ENCODE results near the gene SIDT1.

SIDT1 gene

GRCh38 chr3:113638910-113639309 lies 106.6 kb downstream of the SIDT1 start:
- DNase-seq: no peak

GRCh38 chr3:113643583-113643982 lies 111.2 kb downstream of the SIDT1 start:
- no peak for DNase-seq

- no peak for DNase-seq
Measured at GRCh38 chr3:113648524-113648923, 116.2 kb downstream of the SIDT1 start.

- DNase-seq: no peak
Measured at GRCh38 chr3:113649174-113649845, 117.0 kb downstream of the SIDT1 start.

- DNase-seq: no peak
Measured at GRCh38 chr3:113654310-113654709, 122.0 kb downstream of the SIDT1 start.

- DNase-seq: no peak
Measured at GRCh38 chr3:113654851-113655250, 122.5 kb downstream of the SIDT1 start.

- no peak for DNase-seq
Measured at GRCh38 chr3:113658107-113658506, 125.8 kb downstream of the SIDT1 start.

GRCh38 chr3:113659101-113659541 lies 126.8 kb downstream of the SIDT1 start:
- no peak for DNase-seq

GRCh38 chr3:113659996-113660395 lies 127.6 kb downstream of the SIDT1 start:
- DNase-seq: no peak

GRCh38 chr3:113660458-113660857 lies 128.1 kb downstream of the SIDT1 start:
- DNase-seq: no peak

- no peak for DNase-seq
Measured at GRCh38 chr3:113660896-113661295, 128.5 kb downstream of the SIDT1 start.

- no peak for DNase-seq
Measured at GRCh38 chr3:113662824-113663223, 130.5 kb downstream of the SIDT1 start.

- no peak for DNase-seq
Measured at GRCh38 chr3:113663324-113663750, 131.0 kb downstream of the SIDT1 start.

GRCh38 chr3:113663761-113664160 lies 131.4 kb downstream of the SIDT1 start:
- no peak for DNase-seq

- no peak for DNase-seq
Measured at GRCh38 chr3:113664523-113665094, 132.3 kb downstream of the SIDT1 start.

- no peak for DNase-seq
Measured at GRCh38 chr3:113668015-113668414, 135.7 kb downstream of the SIDT1 start.

- DNase-seq: no peak
Measured at GRCh38 chr3:113673593-113673992, 141.2 kb downstream of the SIDT1 start.

- DNase-seq: no peak
Measured at GRCh38 chr3:113676261-113676660, 143.9 kb downstream of the SIDT1 start.

- no peak for DNase-seq
Measured at GRCh38 chr3:113677737-113678136, 145.4 kb downstream of the SIDT1 start.

GRCh38 chr3:113678773-113679172 lies 146.4 kb downstream of the SIDT1 start:
- DNase-seq: no peak
